ENCODE results near the gene SLC46A3.

- TF ChIP-seq EP300 (IDR thresholded peaks at IDR 0.05) = no peak
- no peak for TF ChIP-seq CTCF (IDR thresholded peaks at IDR 0.05)
- TF ChIP-seq ESRRA (IDR thresholded peaks at IDR 0.05; ENCODE audit: borderline replicate concordance, low read length) = no peak
These were observed 31.6 kb upstream of the SLC46A3 start for GRCh38 chr13:28750187-28751045.
